ENCODE data around the gene SMC2. TPM values are rescaled to one million over a fixed set of nuclear protein-coding genes. Genes with fewer than 3 reads are reported as not detected.

Gene SMC2
- total RNA-seq, 4 donors from 2014 or later = 3.3 to 30.4 (median 5.7) TPM

DNA sequence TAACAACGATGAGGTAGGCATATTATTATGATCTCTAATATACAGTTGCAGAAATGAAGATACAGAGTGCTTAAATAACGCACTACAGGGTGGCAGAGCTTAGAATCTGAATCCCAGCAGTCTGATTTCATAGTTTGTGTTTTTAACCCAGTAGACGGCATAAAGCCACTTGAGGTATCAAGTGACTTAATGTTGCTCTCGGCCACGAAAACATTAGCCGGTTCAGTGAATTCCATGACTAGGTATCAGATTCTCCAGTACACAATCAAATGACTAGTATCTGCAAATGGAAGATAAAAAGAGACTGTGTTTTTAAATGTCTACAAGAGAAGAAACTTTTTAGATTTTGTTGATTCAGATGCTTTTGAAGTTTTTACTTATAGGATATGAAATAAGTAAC, 24.8 kb downstream of the SMC2 start:
- Histone ChIP-seq H3K27ac (no peak overlapping the region), H3K4me1 (no peaks in the 10 kb centered on the region), H3K9me3 (no peaks in the 10 kb centered on the region), H3K27me3 (no peaks in the 10 kb centered on the region), H3K36me3 (no peaks in the 10 kb centered on the region), H3K4me3 (no peak overlapping the region)
- no peak for TF ChIP-seq POLR2A (IDR thresholded peaks at IDR 0.05)
- TF ChIP-seq, protein P1, sequence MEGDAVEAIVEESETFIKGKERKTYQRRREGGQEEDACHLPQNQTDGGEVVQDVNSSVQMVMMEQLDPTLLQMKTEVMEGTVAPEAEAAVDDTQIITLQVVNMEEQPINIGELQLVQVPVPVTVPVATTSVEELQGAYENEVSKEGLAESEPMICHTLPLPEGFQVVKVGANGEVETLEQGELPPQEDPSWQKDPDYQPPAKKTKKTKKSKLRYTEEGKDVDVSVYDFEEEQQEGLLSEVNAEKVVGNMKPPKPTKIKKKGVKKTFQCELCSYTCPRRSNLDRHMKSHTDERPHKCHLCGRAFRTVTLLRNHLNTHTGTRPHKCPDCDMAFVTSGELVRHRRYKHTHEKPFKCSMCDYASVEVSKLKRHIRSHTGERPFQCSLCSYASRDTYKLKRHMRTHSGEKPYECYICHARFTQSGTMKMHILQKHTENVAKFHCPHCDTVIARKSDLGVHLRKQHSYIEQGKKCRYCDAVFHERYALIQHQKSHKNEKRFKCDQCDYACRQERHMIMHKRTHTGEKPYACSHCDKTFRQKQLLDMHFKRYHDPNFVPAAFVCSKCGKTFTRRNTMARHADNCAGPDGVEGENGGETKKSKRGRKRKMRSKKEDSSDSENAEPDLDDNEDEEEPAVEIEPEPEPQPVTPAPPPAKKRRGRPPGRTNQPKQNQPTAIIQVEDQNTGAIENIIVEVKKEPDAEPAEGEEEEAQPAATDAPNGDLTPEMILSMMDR (IDR thresholded peaks at IDR 0.05) = no peak
- intact Hi-C loops (cut with DNase I; ENCODE audit: low total_unique reads) = no loop called here
- DNase-seq = no peak

DNA sequence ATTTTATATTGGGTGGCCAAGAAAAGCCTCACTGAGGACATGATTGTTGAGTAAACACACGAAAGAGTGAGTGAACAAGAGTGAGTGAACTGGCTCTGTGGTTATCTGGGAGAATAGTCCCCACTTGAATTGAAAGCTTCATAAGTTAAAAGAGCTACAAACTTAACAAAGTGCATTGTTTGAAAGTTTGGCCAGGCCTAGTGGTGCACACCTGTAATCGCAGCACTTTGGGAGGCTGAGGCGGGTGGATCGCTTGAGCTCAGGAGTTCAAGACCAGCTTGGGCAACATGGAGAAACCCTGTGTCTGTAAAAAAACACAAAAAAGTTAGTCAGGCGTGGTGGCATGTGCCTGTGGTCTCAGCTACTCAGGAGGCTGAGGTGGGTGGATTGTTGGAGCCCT, 26.9 kb downstream of the SMC2 start:
- no peak for DNase-seq
- H3K36me3 ChIP-seq = no peaks in the 10 kb centered on the region
- no peaks in the 10 kb centered on the region for H3K27me3 ChIP-seq
- intact Hi-C loops (cut with DNase I; ENCODE audit: low total_unique reads) = no loop called here
- H3K4me3 ChIP-seq = no peak overlapping the region
- H3K27ac ChIP-seq = no peak overlapping the region
- no peaks in the 10 kb centered on the region for H3K9me3 ChIP-seq
- H3K4me1 ChIP-seq = no peaks in the 10 kb centered on the region
- TF ChIP-seq, protein P1 (IDR thresholded peaks at IDR 0.05) = no peak

DNA sequence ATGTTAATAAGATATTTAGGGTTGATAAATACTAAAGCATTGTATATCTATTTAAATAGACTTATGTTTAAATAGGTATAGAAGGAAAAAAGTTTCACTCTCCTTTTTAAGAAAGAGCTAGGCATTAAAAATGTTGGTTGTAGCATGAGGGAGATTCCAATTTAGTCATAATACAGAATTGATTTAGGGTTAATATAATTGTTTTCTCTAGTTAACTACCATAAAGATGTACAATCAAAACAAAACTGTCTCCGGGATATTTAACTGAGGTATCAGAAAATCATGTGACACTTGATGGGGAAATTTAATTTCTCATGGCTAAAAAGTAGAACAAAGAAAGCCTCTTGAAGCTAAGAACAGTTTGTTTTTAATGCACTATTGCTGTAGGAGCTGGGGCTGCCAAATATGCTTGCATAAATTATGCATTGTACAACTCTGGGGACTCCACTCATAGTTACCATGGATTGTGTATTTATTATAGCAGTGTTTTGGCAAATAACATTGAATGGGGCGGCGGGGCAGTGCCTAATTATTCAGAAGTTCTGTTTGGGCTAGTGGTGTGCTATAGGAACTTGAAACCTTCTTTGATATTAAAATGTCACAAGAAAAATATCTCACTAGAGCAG, 44.2 kb downstream of the SMC2 start:
- H3K4me3 ChIP-seq = no peak overlapping the region
- H3K27ac ChIP-seq = no peak overlapping the region
- TF ChIP-seq POLR2A (IDR thresholded peaks at IDR 0.05) = no peak
- TF ChIP-seq, protein P1 (IDR thresholded peaks at IDR 0.05) = no peak
- intact Hi-C loops (cut with DNase I; ENCODE audit: low total_unique reads) = no loop called here
- no peaks in the 10 kb centered on the region for H3K27me3 ChIP-seq
- no peaks in the 10 kb centered on the region for H3K36me3 ChIP-seq
- DNase-seq = no peak
- peaks cover 0 to 6% of the 10 kb centered on the region in 2 donors for H3K9me3 ChIP-seq
- H3K4me1 ChIP-seq = no peaks in the 10 kb centered on the region

DNA sequence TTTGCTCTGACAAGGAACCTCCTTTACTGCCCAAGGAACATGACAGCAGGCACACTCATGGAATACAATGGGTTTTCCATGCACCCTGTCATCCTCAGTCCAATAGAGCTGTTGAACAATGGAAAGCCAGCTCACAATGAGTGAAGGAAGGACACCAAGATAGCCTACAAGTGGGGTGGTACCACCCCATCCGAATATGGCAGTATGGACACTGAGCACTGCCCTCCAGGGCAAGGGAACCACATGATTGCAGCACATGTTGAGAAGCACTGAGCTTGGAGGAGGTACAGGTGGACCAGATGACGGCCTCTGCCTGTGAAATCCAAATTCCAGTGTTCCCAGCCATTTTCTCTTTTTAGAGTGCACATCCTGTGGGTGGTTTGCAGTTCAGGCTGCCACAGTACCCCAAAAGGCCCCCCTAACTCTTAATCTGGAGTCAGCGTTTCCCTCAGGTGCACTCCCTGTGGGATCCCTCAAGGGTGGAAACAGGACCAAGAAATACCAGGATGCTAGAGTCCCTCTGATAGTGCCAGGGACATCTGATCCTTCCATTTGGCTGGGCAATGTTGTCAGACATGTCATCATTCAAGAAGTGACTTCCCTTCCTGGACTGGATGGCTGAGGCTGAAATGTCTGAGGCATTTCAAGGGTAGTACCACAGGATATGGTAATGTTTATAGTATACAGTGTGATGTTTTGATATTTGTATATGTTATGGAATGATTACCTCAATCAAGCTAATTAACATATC, 48.9 kb downstream of the SMC2 start:
- no peaks in the 10 kb centered on the region for H3K9me3 ChIP-seq
- intact Hi-C loops (cut with DNase I; ENCODE audit: low total_unique reads) = no loop called here
- no peaks in the 10 kb centered on the region for H3K27me3 ChIP-seq
- no peak for DNase-seq
- H3K4me1 ChIP-seq = no peaks in the 10 kb centered on the region
- H3K4me3 ChIP-seq = no peak overlapping the region
- H3K27ac ChIP-seq = no peak overlapping the region
- H3K36me3 ChIP-seq = no peaks in the 10 kb centered on the region
- TF ChIP-seq, protein P1 (IDR thresholded peaks at IDR 0.05) = no peak
- TF ChIP-seq POLR2A (IDR thresholded peaks at IDR 0.05) = no peak

DNA sequence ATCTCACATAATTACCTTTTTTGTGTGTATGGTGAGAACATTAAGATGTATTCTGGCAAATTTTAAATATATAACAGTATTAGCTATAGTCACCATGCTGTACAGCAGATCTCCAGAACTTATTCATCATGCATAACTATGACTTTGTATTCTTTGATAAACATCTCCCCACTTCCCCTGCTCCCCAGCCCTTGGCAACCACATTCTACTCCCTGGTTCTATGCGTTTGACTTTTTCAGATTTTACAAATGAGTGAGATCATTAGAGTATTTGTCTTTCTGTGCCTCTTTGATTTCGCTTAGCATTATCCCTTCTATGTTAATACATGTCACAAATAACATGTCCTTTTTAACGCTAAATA, 49.4 kb downstream of the SMC2 start:
- no peaks in the 10 kb centered on the region for H3K9me3 ChIP-seq
- no peak overlapping the region for H3K4me3 ChIP-seq
- intact Hi-C loops (cut with DNase I; ENCODE audit: low total_unique reads) = no loop called here
- no peaks in the 10 kb centered on the region for H3K27me3 ChIP-seq
- H3K27ac ChIP-seq = no peak overlapping the region
- no peaks in the 10 kb centered on the region for H3K36me3 ChIP-seq
- no peak for DNase-seq
- TF ChIP-seq POLR2A (IDR thresholded peaks at IDR 0.05) = no peak
- TF ChIP-seq, protein P1 (IDR thresholded peaks at IDR 0.05) = no peak
- H3K4me1 ChIP-seq = no peaks in the 10 kb centered on the region
